Measurements from ENCODE around the gene PFKP.

GRCh38 chr10:3042589-3042988 is 24.8 kb upstream of the PFKP start:
- TF ChIP-seq EZH2 (IDR thresholded peaks at IDR 0.05; ENCODE audit: insufficient read depth, low read length) = no peak
- TF ChIP-seq, protein P1, sequence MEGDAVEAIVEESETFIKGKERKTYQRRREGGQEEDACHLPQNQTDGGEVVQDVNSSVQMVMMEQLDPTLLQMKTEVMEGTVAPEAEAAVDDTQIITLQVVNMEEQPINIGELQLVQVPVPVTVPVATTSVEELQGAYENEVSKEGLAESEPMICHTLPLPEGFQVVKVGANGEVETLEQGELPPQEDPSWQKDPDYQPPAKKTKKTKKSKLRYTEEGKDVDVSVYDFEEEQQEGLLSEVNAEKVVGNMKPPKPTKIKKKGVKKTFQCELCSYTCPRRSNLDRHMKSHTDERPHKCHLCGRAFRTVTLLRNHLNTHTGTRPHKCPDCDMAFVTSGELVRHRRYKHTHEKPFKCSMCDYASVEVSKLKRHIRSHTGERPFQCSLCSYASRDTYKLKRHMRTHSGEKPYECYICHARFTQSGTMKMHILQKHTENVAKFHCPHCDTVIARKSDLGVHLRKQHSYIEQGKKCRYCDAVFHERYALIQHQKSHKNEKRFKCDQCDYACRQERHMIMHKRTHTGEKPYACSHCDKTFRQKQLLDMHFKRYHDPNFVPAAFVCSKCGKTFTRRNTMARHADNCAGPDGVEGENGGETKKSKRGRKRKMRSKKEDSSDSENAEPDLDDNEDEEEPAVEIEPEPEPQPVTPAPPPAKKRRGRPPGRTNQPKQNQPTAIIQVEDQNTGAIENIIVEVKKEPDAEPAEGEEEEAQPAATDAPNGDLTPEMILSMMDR (IDR thresholded peaks at IDR 0.05; ENCODE audit: insufficient read depth, low read depth, low read length) = no peak

Measured in astrocyte (in vitro differentiated cells and primary cell).